Thyroid gland (tissue), 4 donors: Measurements from ENCODE around the gene CIRBP.

Experiments used
- CTCF ChIP-seq, 6 experiments: fragments of 200-600 bp in 3 of 6; fragments of 450-650 bp in 3 of 6; sonication (generic) in 3 of 6; IDR thresholded peaks; one replicate each; pipeline ENCODE4 v1.5.1; 2016 to 2019; ENCODE audit warnings: antibody characterized with exemption in 6 of 6, mild to moderate bottlenecking in 2 of 6, inconsistent platforms in 1 of 6, moderate library complexity in 1 of 6
- POLR2A ChIP-seq, 2 donors: fragments of 450-650 bp; IDR thresholded peaks; one replicate each; pipeline ENCODE4 v1.6.1; 2017; ENCODE audit warnings: antibody characterized with exemption in 2 of 2, mild to moderate bottlenecking in 2 of 2, moderate library complexity in 1 of 2

- TF ChIP-seq POLR2A (IDR thresholded peaks at IDR 0.05) (no peak), CTCF (IDR thresholded peaks at IDR 0.05) (no peak)
Observed at GRCh38 chr19:1232652-1233072, 36.5 kb upstream of the CIRBP start.
